Neuronal stem cell (in vitro differentiated cells): ENCODE results near the gene THAP4.

Source experiments
- DNase-seq: peaks from one replicate; pipeline ENCODE4 v3.0.0-alpha.2; 2013; ENCODE audit warnings: low spot score
- H2AFZ ChIP-seq: one replicate; pipeline ENCODE4 v1.6.1; 2013; ENCODE audit warnings: mild to moderate bottlenecking, low read length, inconsistent platforms
- H2AK5ac ChIP-seq: 2 replicates; pipeline ENCODE4 v1.6.1; 2013; ENCODE audit warnings: low read depth, mild to moderate bottlenecking, inconsistent platforms, low read length, moderate library complexity, mixed read lengths
- H2BK120ac ChIP-seq: 2 replicates; pipeline ENCODE4 v1.6.1; 2013; ENCODE audit warnings: low read depth, mild to moderate bottlenecking, inconsistent platforms, low read length, moderate library complexity, mixed read lengths
- H2BK12ac ChIP-seq: one replicate; pipeline ENCODE4 v1.6.1; 2013; ENCODE audit warnings: low read length, inconsistent platforms
- H2BK15ac ChIP-seq: 2 replicates; pipeline ENCODE4 v1.6.1; 2013; ENCODE audit warnings: mild to moderate bottlenecking, low read length, inconsistent platforms, mixed read lengths
- H2BK5ac ChIP-seq: one replicate; pipeline ENCODE4 v1.6.1; 2013; ENCODE audit warnings: inconsistent platforms, mild to moderate bottlenecking, low read length, moderate library complexity
- H3K14ac ChIP-seq: one replicate; pipeline ENCODE4 v1.6.1; 2013; ENCODE audit warnings: low read length, inconsistent platforms
- H3K18ac ChIP-seq: 2 replicates; pipeline ENCODE4 v1.6.1; 2013; ENCODE audit warnings: low read length, inconsistent platforms
- H3K23ac ChIP-seq: 2 replicates; pipeline ENCODE4 v1.6.1; 2013; ENCODE audit warnings: low read depth, mild to moderate bottlenecking, mixed read lengths, low read length, inconsistent platforms; ENCODE audit not compliant: poor library complexity
- H3K27ac ChIP-seq: replicated peaks from 3 replicates; pipeline ENCODE4 v1.5.1; 2013; ENCODE audit warnings: low read length, inconsistent platforms
- H3K27me3 ChIP-seq, 3 experiments: 2 replicates each; pipeline ENCODE4 v1.6.1; 2013; ENCODE audit warnings: low read length in 3 of 3, mild to moderate bottlenecking in 2 of 3, inconsistent platforms in 1 of 3, low read depth in 1 of 3, mixed read lengths in 1 of 3, moderate library complexity in 1 of 3; ENCODE audit not compliant: control insufficient read depth in 3 of 3, insufficient read depth in 3 of 3
- H3K36me3 ChIP-seq, 2 donors: replicated peaks in 1 of 2; 2 replicates each; pipeline ENCODE4 v1.6.1; 2013; ENCODE audit warnings: low read length in 2 of 2; ENCODE audit not compliant: control insufficient read depth in 2 of 2, insufficient read depth in 2 of 2
- H3K4ac ChIP-seq: 2 replicates; pipeline ENCODE4 v1.6.1; 2013; ENCODE audit warnings: inconsistent platforms, mild to moderate bottlenecking, low read length, moderate library complexity
- H3K4me1 ChIP-seq, 2 donors: 1 replicate in 1 of 2; 2 replicates in 1 of 2; pipeline ENCODE4 v1.6.1; 2013; ENCODE audit warnings: low read length in 2 of 2, low read depth in 1 of 2; ENCODE audit not compliant: control insufficient read depth in 2 of 2, insufficient read depth in 1 of 2
- H3K4me2 ChIP-seq: one replicate; pipeline ENCODE4 v1.6.1; 2013; ENCODE audit warnings: mild to moderate bottlenecking, low read length, inconsistent platforms; ENCODE audit not compliant: insufficient read depth, poor library complexity, severe bottlenecking
- H3K4me3 ChIP-seq, 2 donors: 2 replicates each; pipeline ENCODE4 v1.5.1; 2013; ENCODE audit warnings: low read length in 2 of 2, mild to moderate bottlenecking in 2 of 2, inconsistent platforms in 1 of 2, moderate library complexity in 1 of 2
- H3K79me1 ChIP-seq: one replicate; pipeline ENCODE4 v1.6.1; 2013; ENCODE audit warnings: low read depth, mild to moderate bottlenecking, inconsistent platforms, low read length, moderate library complexity
- H3K9ac ChIP-seq: one replicate; pipeline ENCODE4 v1.6.1; 2013; ENCODE audit warnings: mild to moderate bottlenecking, low read depth, low read length, inconsistent platforms; ENCODE audit not compliant: poor library complexity
- H3K9me3 ChIP-seq, 2 donors: replicated peaks in 1 of 2; 2 replicates each; pipeline versions ENCODE3 to v1.6.1; 2013; ENCODE audit warnings: low read length in 2 of 2, mild to moderate bottlenecking in 2 of 2, inconsistent platforms in 1 of 2, low read depth in 1 of 2, mixed read lengths in 1 of 2, moderate library complexity in 1 of 2; ENCODE audit not compliant: control insufficient read depth in 2 of 2, insufficient read depth in 1 of 2
- H4K8ac ChIP-seq: one replicate; pipeline ENCODE4 v1.6.1; 2013; ENCODE audit warnings: low read depth, mild to moderate bottlenecking, inconsistent platforms, low read length, moderate library complexity
- H4K91ac ChIP-seq: one replicate; pipeline ENCODE4 v1.6.1; 2013; ENCODE audit warnings: low read length, low read depth, mild to moderate bottlenecking, inconsistent platforms; ENCODE audit not compliant: poor library complexity
- WGBS, 2 donors: extraction: QIAGEN DNeasy Blood & Tissue Kit; methylation state at CpG; one replicate each; pipeline ENCODE4 v1.1.7; 2013; ENCODE audit warnings: missing lambda C conversion rate in 2 of 2, mixed read lengths in 1 of 2; ENCODE audit not compliant: insufficient read length in 2 of 2, insufficient replicate concordance in 1 of 2; ENCODE audit errors: extremely low coverage in 2 of 2; 5-methylcytosine and 5-hydroxymethylcytosine counted together

The THAP4 gene

GRCh38 chr2:241632478-241633325 is 4.3 kb downstream of the THAP4 start:
- no peaks in the 10 kb centered on the region for H3K9me3 ChIP-seq
- peaks cover 21% of the 10 kb centered on the region for H3K79me1 ChIP-seq
- H2BK15ac ChIP-seq, result no peak overlapping the region
- H2AFZ ChIP-seq, result no peak overlapping the region
- peak overlapping the region in 1 of 2 donors; percentile 38 for H3K4me3 ChIP-seq
- no peak overlapping the region for H3K4me2 ChIP-seq
- no peak overlapping the region for H2BK5ac ChIP-seq
- no peak overlapping the region for H2BK120ac ChIP-seq
- H3K14ac ChIP-seq, result peak overlapping the region; percentile 47
- no peak overlapping the region for H4K8ac ChIP-seq
- H3K23ac ChIP-seq, result no peak overlapping the region
- H3K4me1 ChIP-seq, result peaks cover 0 to 3% of the 10 kb centered on the region in 2 donors
- H3K27me3 ChIP-seq, result no peaks in the 10 kb centered on the region
- H3K9ac ChIP-seq, result no peak overlapping the region
- peak overlapping the region; percentile 44 for H3K18ac ChIP-seq
- WGBS, 2 donors, result no CpG with 5 or more reads among the region's 39 CpGs
- H4K91ac ChIP-seq, result no peak overlapping the region
- H3K27ac ChIP-seq, result no peak overlapping the region
- H3K36me3 ChIP-seq, result peaks cover 22 to 71% of the 10 kb centered on the region in 2 donors
- H2AK5ac ChIP-seq, result no peak overlapping the region
- H2BK12ac ChIP-seq, result no peak overlapping the region
- no peak for DNase-seq
- no peak overlapping the region for H3K4ac ChIP-seq

- Histone ChIP-seq H2AFZ (no peak overlapping the region), H3K27ac (no peak overlapping the region), H2AK5ac (no peak overlapping the region), H2BK120ac (no peak overlapping the region), H3K4me2 (no peak overlapping the region), H3K4ac (no peak overlapping the region), H2BK5ac (no peak overlapping the region), H3K27me3 (no peaks in the 10 kb centered on the region), H3K4me3 (no peak overlapping the region), H3K14ac (no peak overlapping the region), H3K9ac (no peak overlapping the region), H3K9me3 (no peaks in the 10 kb centered on the region), H2BK12ac (no peak overlapping the region), H3K23ac (no peak overlapping the region), H3K79me1 (peaks cover 19% of the 10 kb centered on the region), H4K91ac (no peak overlapping the region), H4K8ac (no peak overlapping the region), H3K4me1 (no peaks in the 10 kb centered on the region), H3K36me3 (peaks cover 24 to 88% of the 10 kb centered on the region in 2 donors), H3K18ac (no peak overlapping the region), H2BK15ac (no peak overlapping the region)
- WGBS, 2 donors, result no CpG with 5 or more reads among the region's 11 CpGs
- no peak for DNase-seq
Measured at GRCh38 chr2:241629762-241630435, 7.1 kb downstream of the THAP4 start.

- H3K79me1 ChIP-seq, result peaks cover 11% of the 10 kb centered on the region
- H3K27me3 ChIP-seq, result no peaks in the 10 kb centered on the region
- no peaks in the 10 kb centered on the region for H3K9me3 ChIP-seq
- H3K4me2 ChIP-seq, result no peak overlapping the region
- H2BK12ac ChIP-seq, result no peak overlapping the region
- H3K4me1 ChIP-seq, result no peaks in the 10 kb centered on the region
- no peak overlapping the region for H4K91ac ChIP-seq
- no peak overlapping the region for H4K8ac ChIP-seq
- no peak overlapping the region for H2BK15ac ChIP-seq
- H2BK120ac ChIP-seq, result no peak overlapping the region
- H2AFZ ChIP-seq, result no peak overlapping the region
- H3K27ac ChIP-seq, result no peak overlapping the region
- H3K14ac ChIP-seq, result no peak overlapping the region
- H3K23ac ChIP-seq, result peak overlapping the region; percentile 11
- DNase-seq, result no peak
- no peak overlapping the region for H3K4me3 ChIP-seq
- no CpG with 5 or more reads among the region's 10 CpGs for whole genome bisulfite sequencing, 2 donors
- no peak overlapping the region for H3K18ac ChIP-seq
- peaks cover 10 to 84% of the 10 kb centered on the region in 2 donors for H3K36me3 ChIP-seq
- H3K9ac ChIP-seq, result no peak overlapping the region
- peak overlapping the region; percentile 26 for H2AK5ac ChIP-seq
- H2BK5ac ChIP-seq, result no peak overlapping the region
- no peak overlapping the region for H3K4ac ChIP-seq
Measured at GRCh38 chr2:241627675-241628074, 9.3 kb downstream of the THAP4 start.

- Histone ChIP-seq H3K23ac (no peak overlapping the region), H2BK12ac (no peak overlapping the region), H2BK5ac (no peak overlapping the region), H3K4ac (no peak overlapping the region), H3K9ac (no peak overlapping the region), H3K27ac (no peak overlapping the region), H2AK5ac (no peak overlapping the region), H2BK120ac (no peak overlapping the region), H3K4me1 (peaks cover 0 to 2% of the 10 kb centered on the region in 2 donors), H2BK15ac (no peak overlapping the region), H3K36me3 (peaks cover 0 to 53% of the 10 kb centered on the region in 2 donors), H3K9me3 (peaks cover 0 to 14% of the 10 kb centered on the region in 2 donors), H3K4me2 (no peak overlapping the region), H4K91ac (no peak overlapping the region), H3K79me1 (peaks cover 6% of the 10 kb centered on the region), H2AFZ (no peak overlapping the region), H3K27me3 (no peaks in the 10 kb centered on the region), H3K14ac (no peak overlapping the region), H3K4me3 (no peak overlapping the region), H3K18ac (no peak overlapping the region), H4K8ac (no peak overlapping the region)
- 100% methylated on average over 1 of the region's 6 CpGs; no CpG with 5 or more reads in 1 of the 2 donors for WGBS, 2 donors
- no peak for DNase-seq
Measured at GRCh38 chr2:241620419-241620769, 16.6 kb downstream of the THAP4 start.
